K562 treated with DMSO at 1 percent for 4 hours (cell line): ENCODE results near the gene CLN6. TPM values are rescaled to one million over a fixed set of nuclear protein-coding genes. Genes with fewer than 3 reads are reported as not detected.

ENCODE experiments used
- total RNA-seq: library from RNA; unstranded; fragments of 300-600 nt; gene quantifications from 2 replicates; pipeline ENCODE4 v1.2.3, GENCODE V29; 2022; ENCODE audit not compliant: insufficient read depth

The CLN6 gene
- total RNA-seq: 25.6 and 29.7 TPM in 2 replicates

GRCh38 chr15:68229386-68230156, at the start of gene CLN6:
Gene CLN6, minus strand, starts transcription at chr15:68229728. Its CDS starts 144 bp downstream, at chr15:68229584.

GRCh38 chr15:68277603-68278344, 48.2 kb upstream of the CLN6 start, which contains the start of gene FEM1B:
Gene FEM1B, plus strand, starts transcription at chr15:68277745. Its CDS starts 673 bp downstream, at chr15:68278418.

GRCh38 chr15:68204776-68205557, 24.6 kb downstream of the CLN6 start, which contains the start of gene CALML4:
Gene CALML4, minus strand, starts transcription at chr15:68205332. Its CDS starts 85 bp downstream, at chr15:68205247.

Other genes with a start within 250 kb of the CLN6 start
- gene PIAS1, start 175.4 kb downstream of the CLN6 start, total RNA-seq: 13.4 and 26.9 TPM in 2 replicates
- 6.6 and 8.9 TPM in 2 replicates for gene CALML4, start 24.4 kb downstream of the CLN6 start, total RNA-seq
- 16.2 and 16.7 TPM in 2 replicates for gene FEM1B, start 48.0 kb upstream of the CLN6 start, total RNA-seq
- gene ITGA11, start 202.4 kb upstream of the CLN6 start, total RNA-seq: not detected in 2 replicates